HepG2 (cell line): ENCODE results near the gene KIAA0930. TPM values are rescaled to one million over a fixed set of nuclear protein-coding genes. Genes with fewer than 3 reads are reported as not detected.

Source experiments
- AKAP8 ChIP-seq: sonication (generic); formaldehyde crosslinking; IDR thresholded peaks from 2 replicates; pipeline ENCODE4 v1.5.1; 2020; ENCODE audit warnings: mild to moderate bottlenecking, missing genetic modification reagents
- CBX1 ChIP-seq: IDR thresholded peaks from one replicate; pipeline ENCODE4 v1.6.1; 2016; ENCODE audit warnings: antibody characterized with exemption, low read depth
- CEBPG ChIP-seq: IDR thresholded peaks from 2 replicates; pipeline ENCODE4 v1.6.1; 2016
- EEA1 ChIP-seq: sonication (generic); formaldehyde crosslinking; IDR thresholded peaks from 2 replicates; pipeline ENCODE4 v1.5.1; 2020; ENCODE audit warnings: mild to moderate bottlenecking, missing genetic modification reagents, borderline replicate concordance
- FOXA1 ChIP-seq, 2 experiments: fragments of 450-650 bp in 1 of 2; sonication (generic) in 1 of 2; formaldehyde crosslinking in 1 of 2; IDR thresholded peaks; 2 replicates each; pipeline versions ENCODE4 v1.4.0 to v1.6.1; 2016 to 2020; ENCODE audit warnings: missing genetic modification reagents in 1 of 2
- HOXA9 ChIP-seq: sonication (generic); formaldehyde crosslinking; IDR thresholded peaks from 2 replicates; pipeline ENCODE4 v1.8.1; 2022; ENCODE audit warnings: missing genetic modification reagents, mild to moderate bottlenecking, moderate library complexity, borderline replicate concordance
- MIER3 ChIP-seq: IDR thresholded peaks from 2 replicates; pipeline ENCODE4 v1.6.1; 2016; ENCODE audit warnings: missing compliant biosample characterization, borderline replicate concordance
- NAIF1 ChIP-seq: sonication (generic); formaldehyde crosslinking; IDR thresholded peaks from 2 replicates; pipeline ENCODE4 v1.5.0; 2020; ENCODE audit warnings: mild to moderate bottlenecking, missing genetic modification reagents, borderline replicate concordance
- NKX3-1 ChIP-seq: sonication (generic); formaldehyde crosslinking; IDR thresholded peaks from 2 replicates; pipeline ENCODE4 v1.5.0; 2020; ENCODE audit warnings: missing genetic modification reagents
- RBAK ChIP-seq: sonication (generic); formaldehyde crosslinking; IDR thresholded peaks from 2 replicates; pipeline ENCODE4 v1.5.1; 2020; ENCODE audit warnings: mild to moderate bottlenecking, missing genetic modification reagents
- SMAD1 ChIP-seq: sonication (generic); formaldehyde crosslinking; IDR thresholded peaks from 2 replicates; pipeline ENCODE4 v1.4.0; 2020; ENCODE audit warnings: missing genetic modification reagents, low read depth, mild to moderate bottlenecking, borderline replicate concordance
- SOX5 ChIP-seq: IDR thresholded peaks from 2 replicates; pipeline ENCODE4 v1.6.1; 2016; ENCODE audit warnings: borderline replicate concordance
- SP5 ChIP-seq: IDR thresholded peaks from 2 replicates; pipeline ENCODE4 v1.6.1; 2016; ENCODE audit warnings: low read depth, borderline replicate concordance
- TP53 ChIP-seq: sonication (generic); formaldehyde crosslinking; conservative IDR thresholded peaks from 2 replicates; pipeline ENCODE4 v1.4.0; 2020; ENCODE audit warnings: missing genetic modification reagents
- ZBTB43 ChIP-seq: sonication (generic); formaldehyde crosslinking; conservative IDR thresholded peaks from 2 replicates; pipeline ENCODE4 v1.4.0; 2020; ENCODE audit warnings: missing genetic modification reagents
- ZNF264 ChIP-seq: sonication (generic); formaldehyde crosslinking; IDR thresholded peaks from 2 replicates; pipeline ENCODE4 v1.4.0; 2020; ENCODE audit warnings: missing genetic modification reagents
- ZNF3 ChIP-seq: IDR thresholded peaks from 2 replicates; pipeline ENCODE4 v1.7.0; 2017; ENCODE audit warnings: inconsistent platforms
- ZNF414 ChIP-seq: sonication (generic); formaldehyde crosslinking; IDR thresholded peaks from 2 replicates; pipeline ENCODE4 v1.5.0; 2020; ENCODE audit warnings: missing genetic modification reagents
- ZNF788 ChIP-seq: sonication (generic); formaldehyde crosslinking; IDR thresholded peaks from 2 replicates; pipeline ENCODE4 v1.5.0; 2020; ENCODE audit warnings: mild to moderate bottlenecking, missing genetic modification reagents, borderline replicate concordance
- polyA plus RNA-seq, 8 experiments: library from polyadenylated mRNA; depleted of rRNA in 3 of 8; stranded (reverse) in 7 of 8; unstranded in 1 of 8; fragments of >200 nt; fragmentation: Illumina TruSeq in 4 of 8; extraction: Trizol in 4 of 8; gene quantifications; 2 replicates each; pipeline versions ENCODE4 v1.2.1 to v1.2.3, GENCODE V29; 2011 to 2016; ENCODE audit warnings: low read depth in 4 of 8, missing spikeins in 1 of 8, mixed read lengths in 1 of 8; ENCODE audit not compliant: insufficient read depth in 1 of 8
- total RNA-seq, 5 experiments: library from RNA; depleted of rRNA; stranded (reverse); fragments of >200 nt; fragmentation: Illumina TruSeq; extraction: Trizol; gene quantifications; 2 replicates each; pipeline ENCODE4 v1.2.3, GENCODE V29; 2016; ENCODE audit warnings: low read depth in 1 of 5
- TF ChIP-seq, protein P1 (sequence below): sonication (generic); formaldehyde crosslinking; IDR thresholded peaks from 2 replicates; pipeline ENCODE4 v1.4.0; 2020; ENCODE audit warnings: missing genetic modification reagents
- TF ChIP-seq, protein P2 (sequence below): sonication (generic); formaldehyde crosslinking; IDR thresholded peaks from 2 replicates; pipeline ENCODE4 v1.5.0; 2020; ENCODE audit warnings: mild to moderate bottlenecking, missing genetic modification reagents

Gene KIAA0930
- total and polyA plus RNA-seq, 2 of the 13 experiments (the other 11 are each of a cell fraction or from before 2014, with no cell fraction given), result 27.0 to 38.2 TPM

DNA sequence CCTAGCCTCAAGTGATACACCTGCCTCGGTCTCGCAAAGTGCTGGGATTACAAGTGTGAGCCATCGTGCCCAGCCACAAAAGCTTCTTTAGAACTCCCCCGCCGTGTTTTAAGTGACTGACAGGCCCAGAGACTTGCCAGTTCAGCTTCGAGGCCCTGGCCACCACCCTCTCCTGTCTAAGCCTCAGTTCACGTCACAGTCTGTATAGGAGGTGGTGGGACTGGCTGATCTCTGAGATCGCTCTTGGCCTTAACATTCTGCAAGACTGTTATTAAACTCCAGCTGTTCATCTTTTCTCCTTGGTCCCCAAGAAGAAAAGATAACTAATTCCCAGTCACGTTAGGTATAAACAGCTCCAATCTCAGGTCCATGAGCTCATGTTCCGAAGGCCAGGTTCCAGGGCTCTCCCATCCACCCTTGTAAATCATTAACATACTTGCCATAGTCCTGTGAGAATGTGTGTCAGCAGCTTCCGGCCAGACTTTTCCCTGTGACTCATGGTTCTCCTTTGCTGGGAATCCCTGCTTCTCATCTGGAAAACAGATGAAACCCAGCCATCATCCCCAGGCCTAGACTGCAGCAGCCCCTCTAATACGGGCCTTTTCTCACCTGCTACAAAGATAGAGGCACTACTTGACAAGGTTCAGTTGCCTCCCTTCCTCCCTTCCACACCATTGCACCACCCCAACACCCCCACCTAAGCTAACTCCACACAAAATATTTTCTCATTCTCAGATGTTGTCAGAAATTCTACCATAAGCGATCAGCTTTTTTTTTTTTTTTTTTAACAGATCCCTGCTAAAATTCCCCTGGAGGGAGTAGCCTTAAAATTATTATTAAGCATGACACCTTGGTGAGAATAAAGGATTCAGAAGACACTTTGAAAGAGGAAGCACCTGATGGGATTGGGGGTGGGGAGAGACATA is 5.6 kb upstream of the KIAA0930 start (continued):
- TF ChIP-seq, protein P1, sequence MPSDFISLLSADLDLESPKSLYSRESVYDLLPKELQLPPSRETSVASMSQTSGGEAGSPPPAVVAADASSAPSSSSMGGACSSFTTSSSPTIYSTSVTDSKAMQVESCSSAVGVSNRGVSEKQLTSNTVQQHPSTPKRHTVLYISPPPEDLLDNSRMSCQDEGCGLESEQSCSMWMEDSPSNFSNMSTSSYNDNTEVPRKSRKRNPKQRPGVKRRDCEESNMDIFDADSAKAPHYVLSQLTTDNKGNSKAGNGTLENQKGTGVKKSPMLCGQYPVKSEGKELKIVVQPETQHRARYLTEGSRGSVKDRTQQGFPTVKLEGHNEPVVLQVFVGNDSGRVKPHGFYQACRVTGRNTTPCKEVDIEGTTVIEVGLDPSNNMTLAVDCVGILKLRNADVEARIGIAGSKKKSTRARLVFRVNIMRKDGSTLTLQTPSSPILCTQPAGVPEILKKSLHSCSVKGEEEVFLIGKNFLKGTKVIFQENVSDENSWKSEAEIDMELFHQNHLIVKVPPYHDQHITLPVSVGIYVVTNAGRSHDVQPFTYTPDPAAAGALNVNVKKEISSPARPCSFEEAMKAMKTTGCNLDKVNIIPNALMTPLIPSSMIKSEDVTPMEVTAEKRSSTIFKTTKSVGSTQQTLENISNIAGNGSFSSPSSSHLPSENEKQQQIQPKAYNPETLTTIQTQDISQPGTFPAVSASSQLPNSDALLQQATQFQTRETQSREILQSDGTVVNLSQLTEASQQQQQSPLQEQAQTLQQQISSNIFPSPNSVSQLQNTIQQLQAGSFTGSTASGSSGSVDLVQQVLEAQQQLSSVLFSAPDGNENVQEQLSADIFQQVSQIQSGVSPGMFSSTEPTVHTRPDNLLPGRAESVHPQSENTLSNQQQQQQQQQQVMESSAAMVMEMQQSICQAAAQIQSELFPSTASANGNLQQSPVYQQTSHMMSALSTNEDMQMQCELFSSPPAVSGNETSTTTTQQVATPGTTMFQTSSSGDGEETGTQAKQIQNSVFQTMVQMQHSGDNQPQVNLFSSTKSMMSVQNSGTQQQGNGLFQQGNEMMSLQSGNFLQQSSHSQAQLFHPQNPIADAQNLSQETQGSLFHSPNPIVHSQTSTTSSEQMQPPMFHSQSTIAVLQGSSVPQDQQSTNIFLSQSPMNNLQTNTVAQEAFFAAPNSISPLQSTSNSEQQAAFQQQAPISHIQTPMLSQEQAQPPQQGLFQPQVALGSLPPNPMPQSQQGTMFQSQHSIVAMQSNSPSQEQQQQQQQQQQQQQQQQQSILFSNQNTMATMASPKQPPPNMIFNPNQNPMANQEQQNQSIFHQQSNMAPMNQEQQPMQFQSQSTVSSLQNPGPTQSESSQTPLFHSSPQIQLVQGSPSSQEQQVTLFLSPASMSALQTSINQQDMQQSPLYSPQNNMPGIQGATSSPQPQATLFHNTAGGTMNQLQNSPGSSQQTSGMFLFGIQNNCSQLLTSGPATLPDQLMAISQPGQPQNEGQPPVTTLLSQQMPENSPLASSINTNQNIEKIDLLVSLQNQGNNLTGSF (CRISPR knock-in tag), result no peak
- TF ChIP-seq CEBPG (CRISPR knock-in tag) (no peak), EEA1 (CRISPR knock-in tag) (no peak), ZNF788 (CRISPR knock-in tag) (no peak; the same call in 1 of the 2 replicates), ZBTB43 (CRISPR knock-in tag) (no peak), CBX1 (no peak), ZNF414 (CRISPR knock-in tag) (no peak), MIER3 (CRISPR knock-in tag) (0 out of 2 replicates have a peak, but pooled peaks have one; percentile 38), RBAK (CRISPR knock-in tag) (no peak; the same call in 1 of the 2 replicates), NAIF1 (no peak), NKX3-1 (CRISPR knock-in tag) (no peak), ZNF3 (CRISPR knock-in tag) (no peak), FOXA1 (IDR thresholded peaks at IDR 0.05) (no peak), FOXA1 (CRISPR knock-in tag; IDR thresholded peaks at IDR 0.05) (no peak), SP5 (CRISPR knock-in tag) (no peak), HOXA9 (CRISPR knock-in tag) (no peak), AKAP8 (no peak), ZNF264 (CRISPR knock-in tag) (0 out of 2 replicates have a peak, but pooled peaks have one; percentile 19), TP53 (CRISPR knock-in tag) (no peak), SMAD1 (CRISPR knock-in tag) (no peak), SOX5 (CRISPR knock-in tag) (peak; percentile 61; the same call in 1 of the 2 replicates)
- TF ChIP-seq, protein P2, sequence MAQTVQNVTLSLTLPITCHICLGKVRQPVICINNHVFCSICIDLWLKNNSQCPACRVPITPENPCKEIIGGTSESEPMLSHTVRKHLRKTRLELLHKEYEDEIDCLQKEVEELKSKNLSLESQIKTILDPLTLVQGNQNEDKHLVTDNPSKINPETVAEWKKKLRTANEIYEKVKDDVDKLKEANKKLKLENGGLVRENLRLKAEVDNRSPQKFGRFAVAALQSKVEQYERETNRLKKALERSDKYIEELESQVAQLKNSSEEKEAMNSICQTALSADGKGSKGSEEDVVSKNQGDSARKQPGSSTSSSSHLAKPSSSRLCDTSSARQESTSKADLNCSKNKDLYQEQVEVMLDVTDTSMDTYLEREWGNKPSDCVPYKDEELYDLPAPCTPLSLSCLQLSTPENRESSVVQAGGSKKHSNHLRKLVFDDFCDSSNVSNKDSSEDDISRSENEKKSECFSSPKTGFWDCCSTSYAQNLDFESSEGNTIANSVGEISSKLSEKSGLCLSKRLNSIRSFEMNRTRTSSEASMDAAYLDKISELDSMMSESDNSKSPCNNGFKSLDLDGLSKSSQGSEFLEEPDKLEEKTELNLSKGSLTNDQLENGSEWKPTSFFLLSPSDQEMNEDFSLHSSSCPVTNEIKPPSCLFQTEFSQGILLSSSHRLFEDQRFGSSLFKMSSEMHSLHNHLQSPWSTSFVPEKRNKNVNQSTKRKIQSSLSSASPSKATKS (CRISPR knock-in tag), result no peak
